CD4-positive, alpha-beta T cell (primary cell): Measurements from ENCODE around the gene LASP1. TPM values are rescaled to one million over a fixed set of nuclear protein-coding genes. Genes with fewer than 3 reads are reported as not detected.
"Not testable (repeated sequence)": the region's sequence is repeated elsewhere in the genome, so short reads cannot be mapped to it uniquely, and the experiment has no call there.

Source experiments
- ATAC-seq: fragments of 200-7000 bp; cut with Tn5 transposase; one replicate; pipeline ENCODE4 v1.10.0; 2022; ENCODE audit warnings: mild to moderate bottlenecking; ENCODE audit not compliant: poor library complexity
- CTCF ChIA-PET: fragments of 350-600 bp; sonication (Branson Sonifier 250); formaldehyde crosslinking; loops from one replicate; lab custom pipeline; 2021; ENCODE audit warnings: antibody characterized with exemption, inconsistent platforms; lab: Charles Lee
- POLR2A ChIA-PET: fragments of 350-600 bp; sonication (Branson Sonifier 250); formaldehyde crosslinking; loops from one replicate; lab custom pipeline; 2021; ENCODE audit warnings: antibody characterized with exemption, inconsistent platforms; lab: Charles Lee
- DNase-seq, 14 experiments: peaks; one replicate each; pipeline ENCODE4 v3.0.0-alpha.2; 2013 to 2020; ENCODE audit warnings: mixed read lengths in 2 of 14
- H3K27ac ChIP-seq, 2 donors: one replicate each; pipeline versions ENCODE4 v1.5.1 to v1.7.0; 2013; ENCODE audit warnings: low read length in 2 of 2, low read depth in 1 of 2, mild to moderate bottlenecking in 1 of 2
- H3K27me3 ChIP-seq, 2 experiments: 1 replicate in 1 of 2; 2 replicates in 1 of 2; pipeline versions ENCODE4 v1.6.1 to v1.7.0; 2013; ENCODE audit warnings: low read length in 2 of 2, control low read depth in 1 of 2, mild to moderate bottlenecking in 1 of 2, moderate library complexity in 1 of 2; ENCODE audit not compliant: insufficient read depth in 2 of 2, control insufficient read depth in 1 of 2
- H3K36me3 ChIP-seq: one replicate; pipeline ENCODE4 v1.6.1; 2013; ENCODE audit warnings: low read length, control low read depth; ENCODE audit not compliant: insufficient read depth
- H3K4me1 ChIP-seq: one replicate; pipeline ENCODE4 v1.6.1; 2013; ENCODE audit warnings: low read length, control low read depth; ENCODE audit not compliant: insufficient read depth
- H3K4me3 ChIP-seq: one replicate; pipeline ENCODE4 v1.5.1; 2013; ENCODE audit warnings: mild to moderate bottlenecking, low read length, moderate library complexity
- H3K9me3 ChIP-seq, 2 experiments: 1 replicate in 1 of 2; 2 replicates in 1 of 2; pipeline versions ENCODE4 v1.6.1 to v1.7.0; 2013; ENCODE audit warnings: low read length in 2 of 2, mild to moderate bottlenecking in 2 of 2, control low read depth in 1 of 2, moderate library complexity in 1 of 2; ENCODE audit not compliant: control insufficient read depth in 1 of 2, insufficient read depth in 1 of 2
- H3K27ac Mint-ChIP-seq: one replicate; pipeline ENCODE4 v1.8.0; 2020; ENCODE audit warnings: mixed read lengths
- H3K27me3 Mint-ChIP-seq: one replicate; pipeline ENCODE4 v1.8.0; 2021; ENCODE audit warnings: mixed read lengths
- H3K36me3 Mint-ChIP-seq: one replicate; pipeline ENCODE4 v1.8.0; 2021; ENCODE audit warnings: low read depth, mixed read lengths
- H3K4me1 Mint-ChIP-seq: one replicate; pipeline ENCODE4 v1.8.0; 2021; ENCODE audit warnings: low read depth, mixed read lengths
- H3K4me3 Mint-ChIP-seq: one replicate; pipeline ENCODE4 v1.8.0; 2020; ENCODE audit warnings: mild to moderate bottlenecking, mixed read lengths
- H3K9me3 Mint-ChIP-seq: one replicate; pipeline ENCODE4 v1.8.0; 2020; ENCODE audit warnings: mixed read lengths
- intact Hi-C, 2 experiments: fragments of 100-400 bp; cut with DNase I in 1 of 2; cut with micrococcal nuclease in 1 of 2; formaldehyde crosslinking; loops; one replicate each; pipeline versions ENCODE4 v1.15.1 to v1.9.0; 2023 to 2025; cut with DNase I, micrococcal nuclease
- total RNA-seq, 174 experiments: library from RNA in 2 of 174; stranded (reverse) in 2 of 174; gene quantifications; one replicate each; pipeline ENCODE4 v1.2.3 and lab custom pipeline; 2021 to 2026
- TF ChIP-seq, protein P1 (sequence below): fragments of 200-600 bp; IDR thresholded peaks from one replicate; pipeline ENCODE4 v1.8.0; 2022; ENCODE audit warnings: antibody characterized with exemption, mild to moderate bottlenecking

Gene LASP1
- total RNA-seq, 2 experiments from 2014 or later: 50.1 to 50.5 TPM

DNA sequence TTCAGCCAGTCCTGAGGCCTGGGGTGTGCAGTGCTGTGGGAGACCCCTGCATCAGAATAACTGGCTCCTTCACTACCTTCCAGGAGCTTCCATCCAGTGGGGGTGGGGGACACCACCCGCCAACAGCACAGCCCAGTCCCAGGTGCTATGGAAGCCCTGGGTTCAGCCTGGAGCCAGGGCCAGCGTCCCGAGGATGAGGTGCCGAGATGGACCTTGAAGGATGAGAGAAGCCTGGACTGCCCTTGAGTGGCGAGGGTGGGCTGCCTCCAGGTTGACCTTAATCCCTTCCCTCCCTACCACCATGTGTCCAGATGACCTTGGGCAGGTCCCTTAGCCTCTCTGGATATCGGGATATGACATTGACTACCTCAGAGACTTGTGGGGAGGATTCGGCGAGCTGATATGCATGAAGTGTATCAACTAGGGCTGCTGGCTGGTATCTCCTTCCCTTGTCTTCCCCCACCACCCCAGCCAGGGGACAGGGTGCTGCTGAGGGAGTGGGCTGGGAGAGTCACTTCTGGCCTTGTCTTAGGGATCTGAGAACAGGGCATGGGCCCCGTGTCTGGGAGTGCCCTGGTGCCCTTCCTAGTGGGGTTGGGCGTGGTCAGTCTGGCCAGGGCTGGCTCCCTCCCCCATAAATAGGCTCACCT, 41.3 kb downstream of the LASP1 start:
- Mint-ChIP-seq H3K9me3 (no peaks in the 10 kb centered on the region), H3K4me1 (peaks cover 8% of the 10 kb centered on the region), H3K36me3 (peaks cover 63% of the 10 kb centered on the region), H3K4me3 (no peak overlapping the region), H3K27ac (peak overlapping the region; percentile 36), H3K27me3 (no peaks in the 10 kb centered on the region)
- Histone ChIP-seq H3K9me3 (no peaks in the 10 kb centered on the region), H3K4me1 (peaks cover 56% of the 10 kb centered on the region), H3K4me3 (no peak overlapping the region), H3K36me3 (peaks cover 93% of the 10 kb centered on the region), H3K27me3 (no peaks in the 10 kb centered on the region), H3K27ac (no peak overlapping the region)
- ChIA-PET POLR2A (no interaction called here), CTCF (no interaction called here)
- intact Hi-C loops: loop anchor here in 1 of 2 experiments (5.0 kb wide), 1 partner anchor 39 kb away; the partner anchor contains the start of gene LASP1
- TF ChIP-seq, protein P1, sequence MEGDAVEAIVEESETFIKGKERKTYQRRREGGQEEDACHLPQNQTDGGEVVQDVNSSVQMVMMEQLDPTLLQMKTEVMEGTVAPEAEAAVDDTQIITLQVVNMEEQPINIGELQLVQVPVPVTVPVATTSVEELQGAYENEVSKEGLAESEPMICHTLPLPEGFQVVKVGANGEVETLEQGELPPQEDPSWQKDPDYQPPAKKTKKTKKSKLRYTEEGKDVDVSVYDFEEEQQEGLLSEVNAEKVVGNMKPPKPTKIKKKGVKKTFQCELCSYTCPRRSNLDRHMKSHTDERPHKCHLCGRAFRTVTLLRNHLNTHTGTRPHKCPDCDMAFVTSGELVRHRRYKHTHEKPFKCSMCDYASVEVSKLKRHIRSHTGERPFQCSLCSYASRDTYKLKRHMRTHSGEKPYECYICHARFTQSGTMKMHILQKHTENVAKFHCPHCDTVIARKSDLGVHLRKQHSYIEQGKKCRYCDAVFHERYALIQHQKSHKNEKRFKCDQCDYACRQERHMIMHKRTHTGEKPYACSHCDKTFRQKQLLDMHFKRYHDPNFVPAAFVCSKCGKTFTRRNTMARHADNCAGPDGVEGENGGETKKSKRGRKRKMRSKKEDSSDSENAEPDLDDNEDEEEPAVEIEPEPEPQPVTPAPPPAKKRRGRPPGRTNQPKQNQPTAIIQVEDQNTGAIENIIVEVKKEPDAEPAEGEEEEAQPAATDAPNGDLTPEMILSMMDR: no peak
- ATAC-seq: no peak
- peak in 2 of 14 experiments; percentile 7 to 20 for DNase-seq

DNA sequence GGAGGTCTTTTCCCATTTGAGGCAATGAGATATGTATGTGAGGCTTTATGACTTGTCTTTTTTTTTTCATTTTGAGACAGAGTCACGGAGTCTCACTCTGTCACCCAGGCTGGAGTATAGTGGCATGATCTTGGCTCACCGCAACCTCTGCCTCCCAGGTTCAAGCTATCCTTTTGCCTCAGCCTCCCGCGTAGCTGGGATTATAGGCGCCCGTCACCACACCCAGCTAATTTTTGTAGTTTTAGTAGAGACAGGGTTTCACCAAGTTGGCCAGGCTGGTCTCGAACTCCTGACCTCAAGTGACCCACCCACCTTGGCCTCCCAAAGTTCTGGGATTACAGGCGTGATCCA, 41.8 kb downstream of the LASP1 start:
- H3K4me3 Mint-ChIP-seq, H3K27ac ChIP-seq, CTCF ChIA-PET, H3K27me3 Mint-ChIP-seq, H3K4me3 ChIP-seq, POLR2A ChIA-PET, H3K9me3 Mint-ChIP-seq, DNase-seq, H3K27me3 ChIP-seq, H3K9me3 ChIP-seq, H3K4me1 Mint-ChIP-seq, ATAC-seq: not testable (repeated sequence)
- Histone ChIP-seq H3K36me3 (peaks cover 93% of the 10 kb centered on the region), H3K4me1 (peaks cover 51% of the 10 kb centered on the region)
- intact Hi-C loops: loop anchor here in 1 of 2 experiments (5.0 kb wide), 1 partner anchor 39 kb away; the partner anchor contains the start of gene LASP1
- Mint-ChIP-seq H3K27ac (peak overlapping the region; percentile 36), H3K36me3 (peaks cover 65% of the 10 kb centered on the region)

DNA sequence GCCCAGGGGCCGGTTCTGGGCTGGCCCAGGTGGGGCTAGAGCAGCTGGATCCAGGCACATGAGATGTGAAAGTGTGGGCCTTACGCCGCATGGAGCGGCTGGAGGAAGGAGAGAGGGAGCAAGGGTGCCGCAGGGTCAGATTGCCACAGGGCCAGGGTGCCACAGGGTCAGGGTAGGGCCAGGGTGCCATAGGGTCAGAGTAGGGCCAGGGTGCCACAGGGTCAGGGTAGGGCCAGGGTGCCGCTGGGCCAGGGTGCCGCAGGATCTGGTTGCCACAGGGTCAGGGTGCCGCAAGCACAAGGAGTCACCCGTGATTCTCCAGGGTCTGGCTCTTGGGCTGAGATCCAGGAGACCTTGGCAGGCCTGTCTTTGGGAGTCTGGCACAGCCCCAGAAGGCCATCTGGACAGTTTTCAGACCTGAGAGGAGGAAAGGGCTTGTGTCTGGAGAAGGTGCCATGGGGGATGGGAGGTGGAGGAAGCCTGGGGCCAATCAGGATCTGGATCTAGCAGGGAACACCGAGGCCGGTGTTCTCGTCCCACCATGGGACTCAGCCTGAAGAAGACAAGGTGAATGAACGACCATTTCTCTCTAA, 42.5 kb downstream of the LASP1 start:
- H3K9me3 Mint-ChIP-seq: no peaks in the 10 kb centered on the region
- TF ChIP-seq, protein P1: no peak
- ATAC-seq (no peak), DNase-seq (peak in 2 of 14 experiments; percentile 8 to 21)
- H3K36me3 Mint-ChIP-seq: peaks cover 68% of the 10 kb centered on the region
- peak overlapping the region; percentile 36 for H3K27ac Mint-ChIP-seq
- H3K27me3 Mint-ChIP-seq: no peaks in the 10 kb centered on the region
- H3K4me1 Mint-ChIP-seq: peaks cover 10% of the 10 kb centered on the region
- POLR2A ChIA-PET: no interaction called here
- CTCF ChIA-PET: no interaction called here
- H3K4me3 ChIP-seq: no peak overlapping the region
- no peaks in the 10 kb centered on the region for H3K9me3 ChIP-seq
- H3K27ac ChIP-seq: no peak overlapping the region
- no peak overlapping the region for H3K4me3 Mint-ChIP-seq
- H3K36me3 ChIP-seq: peaks cover 93% of the 10 kb centered on the region
- intact Hi-C loops: loop anchor here in 1 of 2 experiments (5.0 kb wide), 1 partner anchor 40 kb away; the partner anchor contains the start of gene LASP1
- H3K27me3 ChIP-seq: no peaks in the 10 kb centered on the region
- H3K4me1 ChIP-seq: peaks cover 47% of the 10 kb centered on the region
